GM23338 (cell line): Measurements from ENCODE around the gene ZNF485. TPM values are rescaled to one million over a fixed set of nuclear protein-coding genes. Genes with fewer than 3 reads are reported as not detected.

Source experiments
- ATAC-seq: fragments of 200-7000 bp; cut with Tn5 transposase; 3 replicates; pipeline ENCODE4 v1.9.1; 2020
- DNase-seq: peaks from one replicate; pipeline ENCODE4 v3.0.0-alpha.2; 2015; ENCODE audit warnings: low spot score
- H2AFZ ChIP-seq: fragments of 200-600 bp; sonication (generic); 2 replicates; pipeline ENCODE4 v1.8.0; 2016; ENCODE audit warnings: antibody characterized with exemption, mild to moderate bottlenecking, moderate library complexity
- H3F3A ChIP-seq: fragments of 200-600 bp; sonication (generic); replicated peaks from 2 replicates; pipeline ENCODE4 v1.8.0; 2017; ENCODE audit warnings: antibody characterized with exemption, mixed run types, low read depth
- H3K27ac ChIP-seq: fragments of 200-600 bp; sonication (generic); 2 replicates; pipeline ENCODE4 v1.6.1; 2016; ENCODE audit warnings: low read depth
- H3K27me3 ChIP-seq: fragments of 200-600 bp; sonication (generic); 2 replicates; pipeline ENCODE4 v1.8.0; 2016; ENCODE audit warnings: mild to moderate bottlenecking, mixed run types, moderate library complexity; ENCODE audit not compliant: insufficient read depth
- H3K36me3 ChIP-seq: fragments of 200-600 bp; sonication (generic); 2 replicates; pipeline ENCODE4 v1.8.0; 2016; ENCODE audit warnings: mild to moderate bottlenecking; ENCODE audit not compliant: insufficient read depth
- H3K4me1 ChIP-seq: fragments of 200-600 bp; sonication (generic); 2 replicates; pipeline ENCODE4 v1.8.0; 2016; ENCODE audit warnings: mild to moderate bottlenecking, moderate library complexity; ENCODE audit not compliant: insufficient read depth
- H3K4me2 ChIP-seq: fragments of 200-600 bp; sonication (generic); 2 replicates; pipeline ENCODE4 v1.7.1; 2017; ENCODE audit warnings: mixed run types
- H3K4me3 ChIP-seq: fragments of 200-600 bp; sonication (generic); 2 replicates; pipeline ENCODE4 v1.6.1; 2016; ENCODE audit warnings: mixed run types
- H3K79me2 ChIP-seq: fragments of 200-600 bp; sonication (generic); replicated peaks from 2 replicates; pipeline ENCODE4 v1.8.0; 2017; ENCODE audit warnings: mild to moderate bottlenecking; ENCODE audit not compliant: insufficient read depth
- H3K9me2 ChIP-seq: fragments of 200-600 bp; sonication (generic); 2 replicates; pipeline ENCODE4 v1.8.0; 2017; ENCODE audit not compliant: insufficient read depth
- H4K20me1 ChIP-seq: fragments of 200-600 bp; sonication (generic); replicated peaks from 2 replicates; pipeline ENCODE4 v1.8.0; 2017; ENCODE audit warnings: mild to moderate bottlenecking; ENCODE audit not compliant: insufficient read depth
- H3K27ac Mint-ChIP-seq: 2 replicates; pipeline ENCODE4 v1.8.0; 2020; ENCODE audit warnings: inconsistent platforms, mild to moderate bottlenecking, moderate library complexity, mixed read lengths
- H3K27me3 Mint-ChIP-seq: 3 replicates; pipeline ENCODE4 v1.8.0; 2022; ENCODE audit warnings: low read depth, mild to moderate bottlenecking, moderate library complexity, mixed read lengths, inconsistent platforms; ENCODE audit not compliant: insufficient read depth, poor library complexity
- H3K36me3 Mint-ChIP-seq: 3 replicates; pipeline ENCODE4 v1.8.0; 2021; ENCODE audit warnings: low read depth, mild to moderate bottlenecking, inconsistent platforms, moderate library complexity, mixed read lengths
- H3K4me1 Mint-ChIP-seq: 3 replicates; pipeline ENCODE4 v1.8.0; 2020; ENCODE audit warnings: mild to moderate bottlenecking, inconsistent platforms, mixed read lengths
- H3K4me3 Mint-ChIP-seq: 3 replicates; pipeline ENCODE4 v1.8.0; 2021; ENCODE audit warnings: moderate library complexity, mild to moderate bottlenecking, inconsistent platforms, mixed read lengths
- H3K9me3 Mint-ChIP-seq: 3 replicates; pipeline ENCODE4 v1.8.0; 2020; ENCODE audit warnings: moderate library complexity, mild to moderate bottlenecking, inconsistent platforms, mixed read lengths
- CREB1 ChIP-seq: fragments of 250-450 bp; sonication (Bioruptor Pico); IDR thresholded peaks from 2 replicates; pipeline ENCODE4 v1.5.0; 2020; ENCODE audit warnings: low read depth, mild to moderate bottlenecking, moderate library complexity
- CTCF ChIP-seq, 2 experiments: fragments of 200-600 bp in 1 of 2; sonication (generic) in 1 of 2; conservative IDR thresholded peaks; 2 replicates each; pipeline versions ENCODE4 v1.5.1 to v1.6.1; 2016 to 2017; ENCODE audit warnings: antibody characterized with exemption in 2 of 2, low read depth in 2 of 2, mild to moderate bottlenecking in 2 of 2, moderate library complexity in 1 of 2
- ETS1 ChIP-seq: IDR thresholded peaks from 2 replicates; pipeline ENCODE4 v1.6.1; 2016; ENCODE audit warnings: antibody characterized with exemption
- EZH2 ChIP-seq: fragments of 200-600 bp; sonication (generic); IDR thresholded peaks from one replicate; pipeline ENCODE4 v1.8.0; 2017; ENCODE audit warnings: antibody characterized with exemption, mild to moderate bottlenecking, low read depth; ENCODE audit not compliant: unreplicated experiment
- EZH2phosphoT487 ChIP-seq: fragments of 200-600 bp; sonication (generic); IDR thresholded peaks from one replicate; pipeline ENCODE4 v1.8.1; 2018; ENCODE audit warnings: antibody characterized with exemption; ENCODE audit not compliant: unreplicated experiment
- JUNB ChIP-seq: IDR thresholded peaks from one replicate; pipeline ENCODE4 v1.6.1; 2016; ENCODE audit warnings: antibody characterized with exemption; ENCODE audit not compliant: unreplicated experiment
- NANOG ChIP-seq: IDR thresholded peaks from 2 replicates; pipeline ENCODE4 v1.6.1; 2016; ENCODE audit warnings: antibody characterized with exemption, borderline replicate concordance
- POLR2AphosphoS5 ChIP-seq: IDR thresholded peaks from 2 replicates; pipeline ENCODE4 v1.6.1; 2016; ENCODE audit warnings: antibody characterized with exemption, low read depth
- REST ChIP-seq: IDR thresholded peaks from one replicate; pipeline ENCODE4 v1.6.1; 2018; ENCODE audit warnings: antibody characterized with exemption; ENCODE audit not compliant: unreplicated experiment
- STAT1 ChIP-seq: IDR thresholded peaks from one replicate; pipeline ENCODE4 v1.6.1; 2016; ENCODE audit warnings: antibody characterized with exemption; ENCODE audit not compliant: unreplicated experiment
- ZNF114 ChIP-seq: fragments of 250-450 bp; sonication (Bioruptor Pico); IDR thresholded peaks from 2 replicates; pipeline ENCODE4 v1.5.0; 2020; ENCODE audit warnings: mild to moderate bottlenecking, moderate library complexity
- ZNF331 ChIP-seq: fragments of 250-450 bp; sonication (Bioruptor Pico); IDR thresholded peaks from 2 replicates; pipeline ENCODE4 v1.5.0; 2020; ENCODE audit warnings: low read depth, mild to moderate bottlenecking, moderate library complexity
- ZNF462 ChIP-seq: fragments of 250-450 bp; sonication (Bioruptor Pico); IDR thresholded peaks from 2 replicates; pipeline ENCODE4 v1.5.0; 2020; ENCODE audit warnings: mild to moderate bottlenecking, moderate library complexity
- polyA plus RNA-seq: library from polyadenylated mRNA; unstranded; fragments of >200 nt; fragmentation: Nextera tagmentation; extraction: Ambion mirVana; gene quantifications from 2 replicates; pipeline ENCODE4 v1.2.1, GENCODE V29; 2016
- total RNA-seq: library from RNA; depleted of rRNA; stranded (reverse); fragments of >200 nt; shearing (Covaris generic); gene quantifications from 2 replicates; pipeline ENCODE4 v1.2.3, GENCODE V29; 2014

Gene ZNF485
- total and polyA plus RNA-seq, 2 experiments from 2014 or later: 5.7 to 7.8 TPM

GRCh38 chr10:43644252-43644651 is 38.0 kb downstream of the ZNF485 start:
- Histone ChIP-seq H2AFZ (no peak overlapping the region), H3K27ac (no peak overlapping the region), H3K9me2 (peaks cover 12% of the 10 kb centered on the region), H4K20me1 (no peaks in the 10 kb centered on the region), H3K79me2 (no peaks in the 10 kb centered on the region), H3K36me3 (peaks cover 39% of the 10 kb centered on the region), H3K4me2 (no peak overlapping the region), H3K4me3 (peak overlapping the region; percentile 28; the same call in 1 of the 2 replicates), H3K27me3 (peaks cover 10% of the 10 kb centered on the region), H3K4me1 (peaks cover 12% of the 10 kb centered on the region), H3F3A (no peaks in the 10 kb centered on the region)
- TF ChIP-seq ZNF462 (CRISPR knock-in tag) (no peak), JUNB (no peak), ETS1 (no peak), REST (no peak), NANOG (no peak), EZH2 (no peak), POLR2AphosphoS5 (no peak), CTCF (conservative IDR thresholded peaks at IDR 0.05; ENCODE audit: low read depth in 2 of 2) (no peak), CREB1 (no peak), ZNF114 (CRISPR knock-in tag) (no peak), EZH2phosphoT487 (no peak), ZNF331 (CRISPR knock-in tag) (no peak), STAT1 (no peak)
- peak; percentile 38 for DNase-seq
- peaks cover 73% of the 10 kb centered on the region for H3K9me3 Mint-ChIP-seq
- H3K4me3 Mint-ChIP-seq: no peak overlapping the region
- no peak for ATAC-seq
- peaks cover 20% of the 10 kb centered on the region for H3K27me3 Mint-ChIP-seq
- peaks cover 66% of the 10 kb centered on the region for H3K36me3 Mint-ChIP-seq
- H3K4me1 Mint-ChIP-seq: peaks cover 3% of the 10 kb centered on the region
- H3K27ac Mint-ChIP-seq: no peak overlapping the region
